Osteocyte (in vitro differentiated cells): Measurements from ENCODE around the gene ALG1L2. TPM values are rescaled to one million over a fixed set of nuclear protein-coding genes. Genes with fewer than 3 reads are reported as not detected.
"Not testable (repeated sequence)": the region's sequence is repeated elsewhere in the genome, so short reads cannot be mapped to it uniquely, and the experiment has no call there.

ENCODE experiments used
- DNase-seq: peaks from one replicate; pipeline ENCODE4 v3.0.0; 2021; ENCODE audit warnings: mixed read lengths; ENCODE audit not compliant: unreplicated experiment; ENCODE audit errors: extremely low spot score
- H3K27ac Mint-ChIP-seq: one replicate; pipeline ENCODE4 v1.8.0; 2021; ENCODE audit warnings: mild to moderate bottlenecking, mixed read lengths; ENCODE audit not compliant: unreplicated experiment
- H3K27me3 Mint-ChIP-seq: one replicate; pipeline ENCODE4 v1.8.0; 2021; ENCODE audit warnings: mixed read lengths; ENCODE audit not compliant: unreplicated experiment
- H3K36me3 Mint-ChIP-seq: one replicate; pipeline ENCODE4 v1.8.0; 2021; ENCODE audit warnings: mixed read lengths; ENCODE audit not compliant: unreplicated experiment
- H3K4me1 Mint-ChIP-seq: one replicate; pipeline ENCODE4 v1.8.0; 2021; ENCODE audit warnings: mixed read lengths; ENCODE audit not compliant: unreplicated experiment
- H3K4me3 Mint-ChIP-seq: one replicate; pipeline ENCODE4 v1.8.0; 2021; ENCODE audit warnings: mild to moderate bottlenecking, moderate library complexity, mixed read lengths; ENCODE audit not compliant: unreplicated experiment
- H3K9me3 Mint-ChIP-seq: one replicate; pipeline ENCODE4 v1.8.0; 2021; ENCODE audit warnings: mixed read lengths; ENCODE audit not compliant: unreplicated experiment
- total RNA-seq: library from RNA; stranded (reverse); gene quantifications from 2 replicates; pipeline ENCODE4 v1.2.1, GENCODE V29; 2021
- TF ChIP-seq, protein P1 (sequence below): fragments of 200-600 bp; sonication (generic); IDR thresholded peaks from 2 replicates; pipeline ENCODE4 v1.5.0; 2021; ENCODE audit warnings: antibody characterized with exemption, mild to moderate bottlenecking, moderate library complexity

ALG1L2 gene
- total RNA-seq, 1 donor from 2014 or later: 2.4 TPM

- peaks cover 18% of the 10 kb centered on the region for H3K27me3 Mint-ChIP-seq
- H3K4me3 Mint-ChIP-seq: not testable (repeated sequence)
These were observed 23.4 kb upstream of the ALG1L2 start for GRCh38 chr3:130058267-130058657.

DNA sequence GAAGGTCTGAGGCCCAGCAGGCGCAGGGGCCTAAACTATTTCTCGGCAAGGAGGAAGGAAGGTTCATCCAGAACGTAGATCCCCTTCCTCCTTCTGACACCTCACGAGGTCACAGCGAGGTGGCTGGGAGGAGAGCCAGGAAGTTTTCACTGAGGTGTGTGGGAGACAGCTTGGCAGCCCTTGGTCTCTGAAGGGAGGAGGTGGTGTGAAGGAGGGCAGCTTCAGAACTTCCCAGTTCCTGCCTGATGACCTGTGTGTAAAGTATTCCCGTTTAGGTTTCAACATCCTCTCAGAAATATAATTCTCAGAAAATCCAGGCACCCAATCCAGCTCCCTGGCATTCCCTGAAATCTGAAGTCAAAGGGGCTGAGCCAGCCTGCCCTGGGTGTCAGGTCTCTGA, 22.9 kb upstream of the ALG1L2 start:
- not testable (repeated sequence) for H3K9me3 Mint-ChIP-seq, DNase-seq, H3K36me3 Mint-ChIP-seq, H3K4me3 Mint-ChIP-seq, H3K4me1 Mint-ChIP-seq, H3K27ac Mint-ChIP-seq
- peaks cover 18% of the 10 kb centered on the region for H3K27me3 Mint-ChIP-seq

More at GRCh38 chr3:130058267-130058657, 23.4 kb upstream of the ALG1L2 start:
- not testable (repeated sequence) for DNase-seq, H3K9me3 Mint-ChIP-seq, H3K27ac Mint-ChIP-seq, H3K4me1 Mint-ChIP-seq, H3K36me3 Mint-ChIP-seq

DNA sequence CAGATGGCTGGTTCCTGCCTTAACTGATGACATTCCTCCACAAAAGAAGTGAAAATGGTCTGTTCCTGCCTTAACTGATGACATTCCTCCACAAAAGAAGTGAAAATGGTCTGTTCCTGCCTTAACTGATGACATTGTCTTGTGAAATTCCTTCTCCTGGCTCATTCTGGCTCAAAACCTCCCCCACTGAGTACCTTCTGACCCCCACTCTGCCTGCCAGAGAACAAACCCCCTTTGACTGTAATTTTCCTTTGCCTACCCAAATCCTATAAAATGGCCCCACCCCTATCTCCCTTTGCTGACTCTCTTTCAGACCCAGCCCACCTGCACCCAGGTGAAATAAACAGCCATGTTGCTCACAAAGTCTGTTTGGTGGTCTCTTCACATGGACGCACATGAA, 22.5 kb upstream of the ALG1L2 start:
- not testable (repeated sequence) for H3K4me3 Mint-ChIP-seq, H3K4me1 Mint-ChIP-seq

GRCh38 chr3:130073582-130073981, 8.0 kb upstream of the ALG1L2 start:
- Mint-ChIP-seq H3K4me3 (no peak overlapping the region), H3K9me3 (no peaks in the 10 kb centered on the region), H3K27me3 (peaks cover 9% of the 10 kb centered on the region), H3K27ac (no peak overlapping the region), H3K4me1 (no peaks in the 10 kb centered on the region), H3K36me3 (no peaks in the 10 kb centered on the region)
- TF ChIP-seq, protein P1, sequence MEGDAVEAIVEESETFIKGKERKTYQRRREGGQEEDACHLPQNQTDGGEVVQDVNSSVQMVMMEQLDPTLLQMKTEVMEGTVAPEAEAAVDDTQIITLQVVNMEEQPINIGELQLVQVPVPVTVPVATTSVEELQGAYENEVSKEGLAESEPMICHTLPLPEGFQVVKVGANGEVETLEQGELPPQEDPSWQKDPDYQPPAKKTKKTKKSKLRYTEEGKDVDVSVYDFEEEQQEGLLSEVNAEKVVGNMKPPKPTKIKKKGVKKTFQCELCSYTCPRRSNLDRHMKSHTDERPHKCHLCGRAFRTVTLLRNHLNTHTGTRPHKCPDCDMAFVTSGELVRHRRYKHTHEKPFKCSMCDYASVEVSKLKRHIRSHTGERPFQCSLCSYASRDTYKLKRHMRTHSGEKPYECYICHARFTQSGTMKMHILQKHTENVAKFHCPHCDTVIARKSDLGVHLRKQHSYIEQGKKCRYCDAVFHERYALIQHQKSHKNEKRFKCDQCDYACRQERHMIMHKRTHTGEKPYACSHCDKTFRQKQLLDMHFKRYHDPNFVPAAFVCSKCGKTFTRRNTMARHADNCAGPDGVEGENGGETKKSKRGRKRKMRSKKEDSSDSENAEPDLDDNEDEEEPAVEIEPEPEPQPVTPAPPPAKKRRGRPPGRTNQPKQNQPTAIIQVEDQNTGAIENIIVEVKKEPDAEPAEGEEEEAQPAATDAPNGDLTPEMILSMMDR: no peak
- DNase-seq: no peak

More for the DNA sequence above, 22.5 kb upstream of the ALG1L2 start:
- H3K27ac Mint-ChIP-seq, H3K9me3 Mint-ChIP-seq, H3K36me3 Mint-ChIP-seq, DNase-seq: not testable (repeated sequence)
- H3K27me3 Mint-ChIP-seq: peaks cover 18% of the 10 kb centered on the region

GRCh38 chr3:130077636-130078035, 4.0 kb upstream of the ALG1L2 start:
- no peak for DNase-seq
- TF ChIP-seq, protein P1: no peak
- Mint-ChIP-seq H3K27me3 (peaks cover 8% of the 10 kb centered on the region), H3K36me3 (no peaks in the 10 kb centered on the region), H3K9me3 (no peaks in the 10 kb centered on the region), H3K4me3 (no peak overlapping the region), H3K27ac (no peak overlapping the region), H3K4me1 (peaks cover 3% of the 10 kb centered on the region)

- not testable (repeated sequence) for H3K4me1 Mint-ChIP-seq, DNase-seq, H3K4me3 Mint-ChIP-seq, H3K27me3 Mint-ChIP-seq, H3K9me3 Mint-ChIP-seq, H3K27ac Mint-ChIP-seq, H3K36me3 Mint-ChIP-seq
These were observed 1.9 kb downstream of the ALG1L2 start for GRCh38 chr3:130083363-130084090.

- Mint-ChIP-seq H3K27me3 (peaks cover 6% of the 10 kb centered on the region), H3K36me3 (no peaks in the 10 kb centered on the region), H3K4me1 (peaks cover 3% of the 10 kb centered on the region), H3K4me3 (no peak overlapping the region), H3K27ac (no peak overlapping the region), H3K9me3 (no peaks in the 10 kb centered on the region)
- DNase-seq: no peak
- TF ChIP-seq, protein P1: no peak
These were observed 2.9 kb downstream of the ALG1L2 start for GRCh38 chr3:130084436-130084980.
